Neural crest cell (in vitro differentiated cells): ENCODE data around the gene DIDO1. TPM values are rescaled to one million over a fixed set of nuclear protein-coding genes. Genes with fewer than 3 reads are reported as not detected.

Experiments
- DNase-seq: peaks from one replicate; pipeline ENCODE4 v3.0.0; 2021; ENCODE audit warnings: low read depth, mixed read lengths, low spot score
- H3K27ac Mint-ChIP-seq: one replicate; pipeline ENCODE4 v1.8.0; 2021; ENCODE audit warnings: mild to moderate bottlenecking, mixed read lengths; ENCODE audit not compliant: unreplicated experiment
- H3K27me3 Mint-ChIP-seq: 2 replicates; pipeline ENCODE4 v1.8.0; 2021; ENCODE audit warnings: low read depth, mild to moderate bottlenecking, mixed read lengths
- H3K36me3 Mint-ChIP-seq: 2 replicates; pipeline ENCODE4 v1.8.0; 2021; ENCODE audit warnings: low read depth, mild to moderate bottlenecking, mixed read lengths
- H3K4me1 Mint-ChIP-seq: 2 replicates; pipeline ENCODE4 v1.8.0; 2021; ENCODE audit warnings: mixed read lengths
- H3K4me3 Mint-ChIP-seq: one replicate; pipeline ENCODE4 v1.8.0; 2021; ENCODE audit warnings: mild to moderate bottlenecking, mixed read lengths
- H3K9me3 Mint-ChIP-seq: 2 replicates; pipeline ENCODE4 v1.8.0; 2021; ENCODE audit warnings: mixed read lengths
- total RNA-seq: library from RNA; stranded (reverse); gene quantifications from 2 replicates; pipeline ENCODE4 v1.2.1, GENCODE V29; 2021
- TF ChIP-seq, protein P1 (sequence below): fragments of 200-600 bp; sonication (generic); conservative IDR thresholded peaks from 2 replicates; pipeline ENCODE4 v1.5.0; 2021; ENCODE audit warnings: antibody characterized with exemption, mild to moderate bottlenecking

Gene DIDO1
- total RNA-seq, 1 donor from 2014 or later: 72.0 TPM

DNA sequence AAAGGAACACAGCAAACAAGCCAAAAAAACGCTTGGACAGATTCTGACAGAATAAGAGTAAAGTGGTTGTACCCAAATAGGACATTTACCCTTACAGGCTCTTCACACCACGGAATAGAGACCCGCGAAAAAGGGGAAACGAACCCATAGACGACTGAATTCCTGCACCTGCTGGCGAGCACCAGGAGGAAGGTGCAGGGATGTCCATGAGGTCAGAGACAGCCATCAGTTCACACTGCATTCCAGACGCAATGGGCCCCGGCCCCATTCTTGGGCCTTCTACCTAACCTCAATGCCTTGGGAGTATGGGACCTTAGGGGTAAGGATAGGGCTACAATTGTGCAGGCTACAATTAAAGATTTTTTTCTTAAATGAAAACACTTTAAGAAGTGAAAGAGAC lies 5.2 kb upstream of the DIDO1 start:
- no peak overlapping the region for H3K27ac Mint-ChIP-seq
- H3K4me1 Mint-ChIP-seq: peaks cover 39% of the 10 kb centered on the region
- H3K9me3 Mint-ChIP-seq: no peaks in the 10 kb centered on the region
- no peaks in the 10 kb centered on the region for H3K36me3 Mint-ChIP-seq
- no peaks in the 10 kb centered on the region for H3K27me3 Mint-ChIP-seq
- peak overlapping the region; percentile 52 for H3K4me3 Mint-ChIP-seq
- TF ChIP-seq, protein P1, sequence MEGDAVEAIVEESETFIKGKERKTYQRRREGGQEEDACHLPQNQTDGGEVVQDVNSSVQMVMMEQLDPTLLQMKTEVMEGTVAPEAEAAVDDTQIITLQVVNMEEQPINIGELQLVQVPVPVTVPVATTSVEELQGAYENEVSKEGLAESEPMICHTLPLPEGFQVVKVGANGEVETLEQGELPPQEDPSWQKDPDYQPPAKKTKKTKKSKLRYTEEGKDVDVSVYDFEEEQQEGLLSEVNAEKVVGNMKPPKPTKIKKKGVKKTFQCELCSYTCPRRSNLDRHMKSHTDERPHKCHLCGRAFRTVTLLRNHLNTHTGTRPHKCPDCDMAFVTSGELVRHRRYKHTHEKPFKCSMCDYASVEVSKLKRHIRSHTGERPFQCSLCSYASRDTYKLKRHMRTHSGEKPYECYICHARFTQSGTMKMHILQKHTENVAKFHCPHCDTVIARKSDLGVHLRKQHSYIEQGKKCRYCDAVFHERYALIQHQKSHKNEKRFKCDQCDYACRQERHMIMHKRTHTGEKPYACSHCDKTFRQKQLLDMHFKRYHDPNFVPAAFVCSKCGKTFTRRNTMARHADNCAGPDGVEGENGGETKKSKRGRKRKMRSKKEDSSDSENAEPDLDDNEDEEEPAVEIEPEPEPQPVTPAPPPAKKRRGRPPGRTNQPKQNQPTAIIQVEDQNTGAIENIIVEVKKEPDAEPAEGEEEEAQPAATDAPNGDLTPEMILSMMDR: no peak
- DNase-seq: no peak

DNA sequence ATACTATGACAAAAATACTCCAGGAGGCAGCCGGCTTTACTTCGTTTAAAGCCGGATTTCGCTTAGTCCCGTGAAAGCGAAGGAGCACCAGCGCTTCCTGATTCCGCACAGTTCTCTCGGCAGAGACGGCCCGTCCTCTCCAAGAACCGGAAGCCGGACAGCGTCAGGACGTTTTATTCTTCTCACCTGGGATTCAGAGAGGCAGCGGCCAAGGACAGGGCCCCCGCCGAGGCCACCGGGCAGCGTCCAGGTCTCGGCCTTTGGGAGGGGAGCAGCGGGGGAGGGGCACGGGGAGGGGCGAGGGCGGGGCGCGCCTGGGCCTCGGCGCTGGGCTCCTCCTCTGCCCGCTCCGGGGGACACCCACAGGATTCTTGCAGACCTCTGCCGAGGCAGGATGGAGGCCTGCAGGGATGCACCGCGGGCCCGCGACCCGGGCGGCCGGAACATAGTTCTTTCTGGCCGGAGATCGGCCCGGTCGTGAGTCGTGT lies 2.8 kb upstream of the DIDO1 start:
- H3K9me3 Mint-ChIP-seq: no peaks in the 10 kb centered on the region
- H3K27ac Mint-ChIP-seq: no peak overlapping the region
- TF ChIP-seq, protein P1: no peak
- no peaks in the 10 kb centered on the region for H3K27me3 Mint-ChIP-seq
- DNase-seq: peak; percentile 25
- peak overlapping the region; percentile 97 for H3K4me3 Mint-ChIP-seq
- H3K36me3 Mint-ChIP-seq: no peaks in the 10 kb centered on the region
- peaks cover 53% of the 10 kb centered on the region for H3K4me1 Mint-ChIP-seq

DNA sequence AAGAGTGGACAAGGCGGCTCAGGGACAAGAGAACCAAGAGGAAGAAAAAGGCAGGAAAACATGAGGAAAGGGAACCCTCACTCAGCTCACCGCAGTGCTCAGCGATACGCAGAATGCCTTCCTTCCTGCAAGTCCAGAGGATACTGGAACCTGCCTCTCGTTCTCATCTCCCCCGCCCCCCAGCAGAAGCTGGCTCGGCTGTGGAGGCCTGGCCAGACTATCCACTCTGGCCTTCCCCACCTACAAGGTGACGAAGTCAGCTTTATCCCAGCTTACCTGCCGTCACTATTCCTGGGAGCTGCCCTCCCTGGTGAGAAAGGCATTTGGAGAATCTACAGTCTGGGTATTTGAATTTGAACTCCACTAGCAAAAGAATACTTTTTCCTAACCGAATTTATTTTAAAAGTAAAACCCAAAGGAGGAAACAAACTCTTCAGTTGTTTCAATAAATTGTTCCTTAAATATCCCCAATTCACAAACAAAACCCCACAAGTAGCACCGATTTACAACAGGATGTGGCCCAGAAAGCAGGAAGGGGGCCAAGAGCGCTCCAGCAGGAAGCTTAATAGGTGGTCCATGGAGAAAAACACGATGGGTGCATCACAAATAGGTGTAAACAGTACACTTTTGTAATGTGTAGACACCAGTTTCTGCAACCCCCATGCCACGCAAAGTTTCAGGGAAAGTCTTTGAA lies 2.1 kb upstream of the DIDO1 start:
- no peaks in the 10 kb centered on the region for H3K9me3 Mint-ChIP-seq
- peaks cover 57% of the 10 kb centered on the region for H3K4me1 Mint-ChIP-seq
- no peak overlapping the region for H3K27ac Mint-ChIP-seq
- TF ChIP-seq, protein P1: no peak
- H3K4me3 Mint-ChIP-seq: peak overlapping the region; percentile 97
- DNase-seq: no peak
- no peaks in the 10 kb centered on the region for H3K36me3 Mint-ChIP-seq
- no peaks in the 10 kb centered on the region for H3K27me3 Mint-ChIP-seq

DNA sequence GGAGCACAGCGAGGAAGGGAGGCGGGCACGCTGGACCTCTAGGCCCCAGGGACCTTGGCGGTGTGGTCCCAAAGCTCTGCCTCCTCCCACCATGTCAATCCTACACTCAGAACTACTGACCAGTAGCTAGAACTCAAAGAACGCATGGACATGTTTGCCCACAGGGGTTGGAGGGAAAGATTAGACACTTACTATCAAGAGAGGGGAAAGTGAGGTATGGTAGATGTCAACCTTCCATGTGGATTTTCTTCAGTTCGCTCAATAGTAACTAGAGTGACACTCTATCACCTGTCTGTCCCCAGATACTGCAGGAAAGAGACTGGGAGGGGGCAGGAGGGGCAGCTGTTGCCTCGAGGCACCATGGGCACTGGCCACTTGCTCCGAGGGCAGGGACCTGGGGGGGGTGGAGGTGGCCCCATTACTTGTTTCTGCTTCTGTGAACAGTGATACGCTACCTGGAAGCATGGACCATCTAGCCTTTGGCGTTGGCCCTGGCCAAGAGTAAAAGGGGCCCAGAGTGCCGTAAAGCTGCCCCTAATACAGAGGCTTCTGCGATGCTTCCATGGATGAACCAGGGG lies 912 bp upstream of the DIDO1 start:
- Mint-ChIP-seq H3K36me3 (no peaks in the 10 kb centered on the region), H3K27me3 (no peaks in the 10 kb centered on the region), H3K4me3 (peak overlapping the region; percentile 97), H3K4me1 (peaks cover 56% of the 10 kb centered on the region), H3K9me3 (no peaks in the 10 kb centered on the region), H3K27ac (no peak overlapping the region)
- DNase-seq: no peak
- TF ChIP-seq, protein P1: no peak

DNA sequence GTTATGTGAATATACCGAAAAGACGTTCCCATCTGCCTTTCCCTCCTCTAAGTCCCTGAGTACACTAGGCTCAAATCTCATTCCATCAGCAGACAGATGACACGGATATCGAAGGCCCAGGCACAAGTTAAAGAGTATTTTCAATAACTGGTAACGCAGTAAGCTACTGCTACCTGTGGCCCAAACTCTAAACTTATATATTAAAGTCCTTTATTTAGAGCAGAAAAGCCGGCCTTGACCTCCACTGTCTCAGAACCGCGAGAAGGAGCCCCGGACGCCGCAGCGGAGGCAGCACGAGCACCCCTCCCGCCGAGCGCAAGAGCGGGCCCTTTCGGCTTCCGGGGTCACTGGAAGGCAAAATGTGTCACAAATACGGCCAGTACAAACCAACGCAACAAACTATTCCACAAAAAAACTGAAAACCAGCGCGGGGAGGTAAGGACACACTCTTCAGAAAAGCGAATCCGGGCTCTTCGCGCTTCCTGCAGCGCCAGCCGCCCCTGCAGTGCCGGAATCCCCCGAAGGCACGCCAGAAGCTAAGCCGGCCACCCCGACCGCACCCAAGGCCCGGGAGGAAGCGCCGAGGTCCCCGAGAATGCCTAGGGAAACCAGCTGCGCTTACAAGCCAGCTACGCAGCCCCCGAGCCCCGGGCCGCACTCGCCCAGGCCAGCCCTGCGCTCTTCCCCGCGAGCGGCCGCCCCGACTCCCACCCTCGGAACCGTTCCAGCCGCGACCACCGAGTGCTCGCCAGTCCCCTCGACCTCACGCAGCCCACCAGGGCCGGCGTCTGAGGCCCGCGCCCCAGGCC lies 681 bp downstream of the DIDO1 start:
- Mint-ChIP-seq H3K4me3 (peak overlapping the region; percentile 92), H3K27ac (peak overlapping the region; percentile 64), H3K4me1 (peaks cover 61% of the 10 kb centered on the region), H3K9me3 (no peaks in the 10 kb centered on the region), H3K36me3 (no peaks in the 10 kb centered on the region), H3K27me3 (no peaks in the 10 kb centered on the region)
- TF ChIP-seq, protein P1: no peak
- peak; percentile 25 for DNase-seq
